GM12878 (cell line): ENCODE measurements around the gene HSPB7. TPM values are rescaled to one million over a fixed set of nuclear protein-coding genes. Genes with fewer than 3 reads are reported as not detected.
A peak's percentile ranks its signal among the peaks of the same experiment; 100 is the strongest.

ENCODE experiments used
- ATF7 ChIP-seq: fragments of 450-650 bp; IDR thresholded peaks from 2 replicates; pipeline ENCODE4 v1.6.1; 2016; ENCODE audit warnings: low read depth, mild to moderate bottlenecking
- CBFB ChIP-seq: IDR thresholded peaks from 2 replicates; pipeline ENCODE4 v1.6.1; 2016; ENCODE audit warnings: antibody characterized with exemption, low read depth
- CEBPB ChIP-seq, 2 experiments: fragments of 150-350 bp in 1 of 2; IDR thresholded peaks; 2 replicates each; pipeline ENCODE4 v1.6.1; 2012 to 2014; ENCODE audit warnings: low read depth in 2 of 2, low read length in 2 of 2, borderline replicate concordance in 1 of 2, inconsistent platforms in 1 of 2
- CHD1 ChIP-seq: IDR thresholded peaks from 2 replicates; pipeline ENCODE4 v1.6.1; 2012; ENCODE audit warnings: low read depth, low read length, improper control_type of control experiment
- CHD4 ChIP-seq: fragments of 200-600 bp; sonication (generic); IDR thresholded peaks from 2 replicates; pipeline ENCODE4 v1.6.1; 2016; ENCODE audit warnings: mild to moderate bottlenecking
- CREM ChIP-seq: IDR thresholded peaks from 2 replicates; pipeline ENCODE4 v1.6.1; 2014; ENCODE audit warnings: antibody characterized with exemption, low read depth
- DPF2 ChIP-seq: fragments of 450-650 bp; IDR thresholded peaks from 2 replicates; pipeline ENCODE4 v1.6.1; 2017; ENCODE audit warnings: mild to moderate bottlenecking
- EP300 ChIP-seq, 2 experiments: fragments of 150-350 bp in 1 of 2; IDR thresholded peaks; 2 replicates each; pipeline ENCODE4 v1.6.1; 2011 to 2012; ENCODE audit warnings: low read depth in 2 of 2, low read length in 2 of 2, borderline replicate concordance in 1 of 2, improper control_type of control experiment in 1 of 2, inconsistent platforms in 1 of 2; ENCODE audit not compliant: control insufficient read depth in 1 of 2
- GABPA ChIP-seq: IDR thresholded peaks from 2 replicates; pipeline ENCODE4 v1.6.1; 2014; ENCODE audit warnings: antibody characterized with exemption, low read depth, mild to moderate bottlenecking, inconsistent platforms
- GATAD2B ChIP-seq: fragments of 450-650 bp; conservative IDR thresholded peaks from 2 replicates; pipeline ENCODE4 v1.6.1; 2017; ENCODE audit warnings: low read depth, mild to moderate bottlenecking, moderate library complexity
- KDM1A ChIP-seq: fragments of 200-600 bp; sonication (generic); IDR thresholded peaks from 2 replicates; pipeline ENCODE4 v1.6.1; 2016; ENCODE audit warnings: borderline replicate concordance
- MTA2 ChIP-seq: fragments of 450-650 bp; IDR thresholded peaks from 2 replicates; pipeline ENCODE4 v1.6.1; 2016; ENCODE audit warnings: low read depth, mild to moderate bottlenecking, moderate library complexity
- MYC ChIP-seq: IDR thresholded peaks from 2 replicates; pipeline ENCODE4 v1.6.1; 2011; ENCODE audit warnings: mild to moderate bottlenecking, low read length, moderate library complexity, inconsistent platforms; ENCODE audit not compliant: insufficient read depth, insufficient replicate concordance, insufficient read length, severe bottlenecking
- NBN ChIP-seq: fragments of 450-650 bp; IDR thresholded peaks from 2 replicates; pipeline ENCODE4 v1.6.1; 2016
- RAD51 ChIP-seq: fragments of 450-650 bp; IDR thresholded peaks from 2 replicates; pipeline ENCODE4 v1.6.1; 2016; ENCODE audit warnings: moderate library complexity, mild to moderate bottlenecking, inconsistent platforms
- RBBP5 ChIP-seq: fragments of 200-600 bp; sonication (generic); conservative IDR thresholded peaks from 2 replicates; pipeline ENCODE4 v1.6.1; 2016
- RUNX3 ChIP-seq: IDR thresholded peaks from 2 replicates; pipeline ENCODE4 v1.6.1; 2012; ENCODE audit warnings: low read length, inconsistent platforms
- SMAD1 ChIP-seq: fragments of 450-650 bp; IDR thresholded peaks from 2 replicates; pipeline ENCODE4 v1.6.1; 2018; ENCODE audit warnings: mild to moderate bottlenecking, low read depth; ENCODE audit not compliant: partially characterized antibody
- SMAD5 ChIP-seq: IDR thresholded peaks from 2 replicates; pipeline ENCODE4 v1.6.1; 2016; ENCODE audit warnings: antibody characterized with exemption, low read depth
- SPI1 ChIP-seq: IDR thresholded peaks from 2 replicates; pipeline ENCODE4 v1.6.1; 2011; ENCODE audit warnings: low read depth, mild to moderate bottlenecking, low read length, moderate library complexity, borderline replicate concordance; ENCODE audit not compliant: insufficient read depth
- SREBF2 ChIP-seq: IDR thresholded peaks from 2 replicates; pipeline ENCODE4 v1.6.1; 2012; ENCODE audit warnings: mild to moderate bottlenecking, low read length
- STAT3 ChIP-seq: IDR thresholded peaks from 2 replicates; pipeline ENCODE4 v1.6.1; 2011; ENCODE audit warnings: low read depth, low read length, improper control_type of control experiment
- ZNF622 ChIP-seq: fragments of 450-650 bp; IDR thresholded peaks from 2 replicates; pipeline ENCODE4 v1.6.1; 2017; ENCODE audit warnings: mild to moderate bottlenecking, inconsistent platforms
- polyA plus RNA-seq, 11 experiments: library from polyadenylated mRNA; depleted of rRNA in 4 of 11; unstranded in 6 of 11; stranded (reverse) in 5 of 11; fragments of >200 nt; fragmentation: Nextera tagmentation in 4 of 11; fragmentation: Illumina TruSeq in 1 of 11; extraction: Ambion mirVana in 4 of 11; extraction: Trizol in 1 of 11; gene quantifications; 1 replicate in 1 of 11; 2 replicates in 10 of 11; pipeline versions ENCODE4 v1.2.1 to v1.2.3, GENCODE V29; 2011 to 2016; ENCODE audit warnings: inconsistent platforms in 2 of 11, missing spikeins in 2 of 11, low read depth in 1 of 11
- total RNA-seq, 4 experiments: library from RNA; depleted of rRNA in 3 of 4; stranded (reverse); fragments of >200 nt in 3 of 4; fragmentation: Illumina TruSeq in 1 of 4; extraction: Trizol in 1 of 4; gene quantifications; 2 replicates each; pipeline versions ENCODE4 v1.2.1 to v1.2.3, GENCODE V29; 2013 to 2021
- TF ChIP-seq, protein P1 (sequence below): fragments of 450-650 bp; IDR thresholded peaks from 2 replicates; pipeline ENCODE4 v1.6.1; 2017; ENCODE audit warnings: mild to moderate bottlenecking, low read depth, inconsistent platforms; ENCODE audit not compliant: poor library complexity, severe bottlenecking
- TF ChIP-seq, protein P2 (sequence below): fragments of 450-650 bp; IDR thresholded peaks from 2 replicates; pipeline ENCODE4 v1.6.1; 2017; ENCODE audit warnings: mild to moderate bottlenecking
- TF ChIP-seq, protein P3 (sequence below): fragments of 450-650 bp; IDR thresholded peaks from 2 replicates; pipeline ENCODE4 v1.6.1; 2016; ENCODE audit warnings: mild to moderate bottlenecking
- TF ChIP-seq, protein P4 (sequence below): IDR thresholded peaks from 2 replicates; pipeline ENCODE4 v1.6.1; 2012; ENCODE audit warnings: low read length, inconsistent platforms

HSPB7 gene
- total and polyA plus RNA-seq, 10 of the 15 experiments (the other 5 are each of a cell fraction or from before 2014, with no cell fraction given) = 0.34 TPM; not detected in 9

DNA sequence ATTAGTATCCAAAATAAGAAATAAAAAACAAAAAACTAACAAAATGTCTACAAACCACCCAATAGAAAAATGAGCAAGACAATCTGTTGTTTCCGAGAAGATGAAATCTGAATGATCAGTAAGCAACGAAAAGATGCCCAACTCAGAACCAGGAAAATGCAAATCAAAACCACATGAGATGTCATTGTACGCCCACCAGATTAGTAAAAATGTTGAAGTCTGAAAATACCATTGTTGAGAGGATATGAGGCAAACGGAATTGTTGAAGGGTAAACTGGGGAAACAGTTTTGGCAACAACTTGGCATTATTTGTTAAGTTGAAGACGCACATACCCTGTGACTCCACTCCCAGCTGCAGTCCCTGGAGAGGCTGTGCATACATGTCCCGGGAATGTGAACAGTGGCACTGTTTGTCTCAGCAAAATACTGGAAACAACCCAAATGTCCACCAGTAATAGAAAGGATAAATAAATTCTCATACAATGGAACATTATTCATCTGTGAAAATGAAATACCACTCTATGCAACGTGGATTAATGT lies 52.5 kb downstream of the HSPB7 start (continued):
- TF ChIP-seq, protein P1, sequence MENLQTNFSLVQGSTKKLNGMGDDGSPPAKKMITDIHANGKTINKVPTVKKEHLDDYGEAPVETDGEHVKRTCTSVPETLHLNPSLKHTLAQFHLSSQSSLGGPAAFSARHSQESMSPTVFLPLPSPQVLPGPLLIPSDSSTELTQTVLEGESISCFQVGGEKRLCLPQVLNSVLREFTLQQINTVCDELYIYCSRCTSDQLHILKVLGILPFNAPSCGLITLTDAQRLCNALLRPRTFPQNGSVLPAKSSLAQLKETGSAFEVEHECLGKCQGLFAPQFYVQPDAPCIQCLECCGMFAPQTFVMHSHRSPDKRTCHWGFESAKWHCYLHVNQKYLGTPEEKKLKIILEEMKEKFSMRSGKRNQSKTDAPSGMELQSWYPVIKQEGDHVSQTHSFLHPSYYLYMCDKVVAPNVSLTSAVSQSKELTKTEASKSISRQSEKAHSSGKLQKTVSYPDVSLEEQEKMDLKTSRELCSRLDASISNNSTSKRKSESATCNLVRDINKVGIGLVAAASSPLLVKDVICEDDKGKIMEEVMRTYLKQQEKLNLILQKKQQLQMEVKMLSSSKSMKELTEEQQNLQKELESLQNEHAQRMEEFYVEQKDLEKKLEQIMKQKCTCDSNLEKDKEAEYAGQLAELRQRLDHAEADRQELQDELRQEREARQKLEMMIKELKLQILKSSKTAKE = no peak
- TF ChIP-seq EP300 (IDR thresholded peaks at IDR 0.05; ENCODE audit: borderline replicate concordance in 1 of 2, control insufficient read depth in 1 of 2, low read depth in 2 of 2, low read length in 2 of 2) (peak; percentile 35 to 76; a peak in 2 of 4 replicates), CHD4 (no peak), RBBP5 (no peak), MTA2 (peak; percentile 62; the same call in 1 of the 2 replicates), MYC (no peak), SREBF2 (no peak), GABPA (no peak), CREM (peak; percentile 80), KDM1A (no peak), RUNX3 (peak; percentile 98), CBFB (peak; percentile 88), ATF7 (peak; percentile 89), DPF2 (no peak; the same call in none of the 2 replicates), CHD1 (no peak), NBN (0 out of 2 replicates have a peak, but pooled peaks have one; percentile 16), CEBPB (IDR thresholded peaks at IDR 0.05; ENCODE audit: borderline replicate concordance in 1 of 2, low read depth in 2 of 2, low read length in 2 of 2) (peak in 1 of 2 experiments; percentile 58; a peak in 1 of 4 replicates), SMAD5 (no peak), RAD51 (no peak), ZNF622 (no peak), SPI1 (peak; percentile 25; the same call in 1 of the 2 replicates), SMAD1 (peak; percentile 62), GATAD2B (peak; percentile 35), STAT3 (peak; percentile 70; the same call in 1 of the 2 replicates)
- TF ChIP-seq, protein P2, sequence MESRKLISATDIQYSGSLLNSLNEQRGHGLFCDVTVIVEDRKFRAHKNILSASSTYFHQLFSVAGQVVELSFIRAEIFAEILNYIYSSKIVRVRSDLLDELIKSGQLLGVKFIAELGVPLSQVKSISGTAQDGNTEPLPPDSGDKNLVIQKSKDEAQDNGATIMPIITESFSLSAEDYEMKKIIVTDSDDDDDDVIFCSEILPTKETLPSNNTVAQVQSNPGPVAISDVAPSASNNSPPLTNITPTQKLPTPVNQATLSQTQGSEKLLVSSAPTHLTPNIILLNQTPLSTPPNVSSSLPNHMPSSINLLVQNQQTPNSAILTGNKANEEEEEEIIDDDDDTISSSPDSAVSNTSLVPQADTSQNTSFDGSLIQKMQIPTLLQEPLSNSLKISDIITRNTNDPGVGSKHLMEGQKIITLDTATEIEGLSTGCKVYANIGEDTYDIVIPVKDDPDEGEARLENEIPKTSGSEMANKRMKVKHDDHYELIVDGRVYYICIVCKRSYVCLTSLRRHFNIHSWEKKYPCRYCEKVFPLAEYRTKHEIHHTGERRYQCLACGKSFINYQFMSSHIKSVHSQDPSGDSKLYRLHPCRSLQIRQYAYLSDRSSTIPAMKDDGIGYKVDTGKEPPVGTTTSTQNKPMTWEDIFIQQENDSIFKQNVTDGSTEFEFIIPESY = no peak
- TF ChIP-seq, protein P3, sequence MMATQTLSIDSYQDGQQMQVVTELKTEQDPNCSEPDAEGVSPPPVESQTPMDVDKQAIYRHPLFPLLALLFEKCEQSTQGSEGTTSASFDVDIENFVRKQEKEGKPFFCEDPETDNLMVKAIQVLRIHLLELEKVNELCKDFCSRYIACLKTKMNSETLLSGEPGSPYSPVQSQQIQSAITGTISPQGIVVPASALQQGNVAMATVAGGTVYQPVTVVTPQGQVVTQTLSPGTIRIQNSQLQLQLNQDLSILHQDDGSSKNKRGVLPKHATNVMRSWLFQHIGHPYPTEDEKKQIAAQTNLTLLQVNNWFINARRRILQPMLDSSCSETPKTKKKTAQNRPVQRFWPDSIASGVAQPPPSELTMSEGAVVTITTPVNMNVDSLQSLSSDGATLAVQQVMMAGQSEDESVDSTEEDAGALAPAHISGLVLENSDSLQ = peak; percentile 32; the same call in 1 of the 2 replicates
- TF ChIP-seq, protein P4, sequence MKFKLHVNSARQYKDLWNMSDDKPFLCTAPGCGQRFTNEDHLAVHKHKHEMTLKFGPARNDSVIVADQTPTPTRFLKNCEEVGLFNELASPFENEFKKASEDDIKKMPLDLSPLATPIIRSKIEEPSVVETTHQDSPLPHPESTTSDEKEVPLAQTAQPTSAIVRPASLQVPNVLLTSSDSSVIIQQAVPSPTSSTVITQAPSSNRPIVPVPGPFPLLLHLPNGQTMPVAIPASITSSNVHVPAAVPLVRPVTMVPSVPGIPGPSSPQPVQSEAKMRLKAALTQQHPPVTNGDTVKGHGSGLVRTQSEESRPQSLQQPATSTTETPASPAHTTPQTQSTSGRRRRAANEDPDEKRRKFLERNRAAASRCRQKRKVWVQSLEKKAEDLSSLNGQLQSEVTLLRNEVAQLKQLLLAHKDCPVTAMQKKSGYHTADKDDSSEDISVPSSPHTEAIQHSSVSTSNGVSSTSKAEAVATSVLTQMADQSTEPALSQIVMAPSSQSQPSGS = peak; percentile 85
